Measurements from ENCODE around the gene C4A.

DNA sequence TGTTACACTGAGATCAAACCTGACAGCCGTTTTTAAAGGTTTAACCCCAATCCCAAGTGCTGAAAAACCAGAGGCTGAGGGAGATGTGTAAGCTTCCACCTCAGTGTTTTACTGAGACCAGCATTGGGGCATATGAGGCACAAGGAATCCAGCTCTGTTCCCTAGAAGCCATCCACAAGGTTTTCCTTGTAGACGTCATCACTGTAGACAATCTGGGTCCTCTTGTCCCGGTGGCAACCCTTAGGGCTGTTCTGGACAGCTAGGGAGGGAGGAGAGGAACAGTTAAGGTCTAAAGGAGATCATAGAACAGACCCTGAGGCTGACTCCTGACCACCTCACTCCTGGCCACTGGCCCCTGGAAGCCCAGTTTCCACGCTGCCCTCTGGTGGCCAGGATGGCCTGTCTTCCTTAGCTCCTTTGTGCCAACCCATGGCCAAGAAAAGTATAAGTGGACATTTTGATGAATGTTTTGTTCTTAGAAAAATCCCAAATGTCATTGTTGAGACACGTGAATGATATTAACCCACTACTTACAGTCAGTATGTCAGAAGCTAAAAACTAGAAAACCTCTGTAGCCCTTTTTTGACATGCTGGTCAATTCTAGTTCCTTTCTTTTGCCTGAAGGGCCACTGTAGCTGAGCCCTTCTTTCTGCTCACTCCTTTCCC, 29.6 kb upstream of the C4A start:
- TF ChIP-seq, protein P1, sequence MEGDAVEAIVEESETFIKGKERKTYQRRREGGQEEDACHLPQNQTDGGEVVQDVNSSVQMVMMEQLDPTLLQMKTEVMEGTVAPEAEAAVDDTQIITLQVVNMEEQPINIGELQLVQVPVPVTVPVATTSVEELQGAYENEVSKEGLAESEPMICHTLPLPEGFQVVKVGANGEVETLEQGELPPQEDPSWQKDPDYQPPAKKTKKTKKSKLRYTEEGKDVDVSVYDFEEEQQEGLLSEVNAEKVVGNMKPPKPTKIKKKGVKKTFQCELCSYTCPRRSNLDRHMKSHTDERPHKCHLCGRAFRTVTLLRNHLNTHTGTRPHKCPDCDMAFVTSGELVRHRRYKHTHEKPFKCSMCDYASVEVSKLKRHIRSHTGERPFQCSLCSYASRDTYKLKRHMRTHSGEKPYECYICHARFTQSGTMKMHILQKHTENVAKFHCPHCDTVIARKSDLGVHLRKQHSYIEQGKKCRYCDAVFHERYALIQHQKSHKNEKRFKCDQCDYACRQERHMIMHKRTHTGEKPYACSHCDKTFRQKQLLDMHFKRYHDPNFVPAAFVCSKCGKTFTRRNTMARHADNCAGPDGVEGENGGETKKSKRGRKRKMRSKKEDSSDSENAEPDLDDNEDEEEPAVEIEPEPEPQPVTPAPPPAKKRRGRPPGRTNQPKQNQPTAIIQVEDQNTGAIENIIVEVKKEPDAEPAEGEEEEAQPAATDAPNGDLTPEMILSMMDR (tag by site-specific recombination; IDR thresholded peaks at IDR 0.05) = peak; percentile 77
- TF ChIP-seq ZEB2 (tag by site-specific recombination; IDR thresholded peaks at IDR 0.05) = no peak
- TF ChIP-seq, protein P2, sequence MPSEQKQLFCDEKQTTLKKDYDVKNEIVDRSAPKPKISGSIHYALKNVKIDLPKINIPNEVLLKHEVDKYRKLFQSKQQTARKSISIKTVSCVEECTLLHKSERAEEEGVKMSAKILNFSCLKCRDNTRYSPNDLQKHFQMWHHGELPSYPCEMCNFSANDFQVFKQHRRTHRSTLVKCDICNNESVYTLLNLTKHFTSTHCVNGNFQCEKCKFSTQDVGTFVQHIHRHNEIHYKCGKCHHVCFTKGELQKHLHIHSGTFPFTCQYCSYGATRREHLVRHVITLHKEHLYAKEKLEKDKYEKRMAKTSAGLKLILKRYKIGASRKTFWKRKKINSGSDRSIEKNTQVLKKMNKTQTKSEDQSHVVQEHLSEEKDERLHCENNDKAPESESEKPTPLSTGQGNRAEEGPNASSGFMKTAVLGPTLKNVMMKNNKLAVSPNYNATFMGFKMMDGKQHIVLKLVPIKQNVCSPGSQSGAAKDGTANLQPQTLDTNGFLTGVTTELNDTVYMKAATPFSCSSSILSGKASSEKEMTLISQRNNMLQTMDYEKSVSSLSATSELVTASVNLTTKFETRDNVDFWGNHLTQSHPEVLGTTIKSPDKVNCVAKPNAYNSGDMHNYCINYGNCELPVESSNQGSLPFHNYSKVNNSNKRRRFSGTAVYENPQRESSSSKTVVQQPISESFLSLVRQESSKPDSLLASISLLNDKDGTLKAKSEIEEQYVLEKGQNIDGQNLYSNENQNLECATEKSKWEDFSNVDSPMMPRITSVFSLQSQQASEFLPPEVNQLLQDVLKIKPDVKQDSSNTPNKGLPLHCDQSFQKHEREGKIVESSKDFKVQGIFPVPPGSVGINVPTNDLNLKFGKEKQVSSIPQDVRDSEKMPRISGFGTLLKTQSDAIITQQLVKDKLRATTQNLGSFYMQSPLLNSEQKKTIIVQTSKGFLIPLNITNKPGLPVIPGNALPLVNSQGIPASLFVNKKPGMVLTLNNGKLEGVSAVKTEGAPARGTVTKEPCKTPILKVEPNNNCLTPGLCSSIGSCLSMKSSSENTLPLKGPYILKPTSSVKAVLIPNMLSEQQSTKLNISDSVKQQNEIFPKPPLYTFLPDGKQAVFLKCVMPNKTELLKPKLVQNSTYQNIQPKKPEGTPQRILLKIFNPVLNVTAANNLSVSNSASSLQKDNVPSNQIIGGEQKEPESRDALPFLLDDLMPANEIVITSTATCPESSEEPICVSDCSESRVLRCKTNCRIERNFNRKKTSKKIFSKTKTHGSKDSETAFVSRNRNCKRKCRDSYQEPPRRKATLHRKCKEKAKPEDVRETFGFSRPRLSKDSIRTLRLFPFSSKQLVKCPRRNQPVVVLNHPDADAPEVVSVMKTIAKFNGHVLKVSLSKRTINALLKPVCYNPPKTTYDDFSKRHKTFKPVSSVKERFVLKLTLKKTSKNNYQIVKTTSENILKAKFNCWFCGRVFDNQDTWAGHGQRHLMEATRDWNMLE (tag by site-specific recombination; conservative IDR thresholded peaks at IDR 0.05; ENCODE audit: low read depth) = no peak
- no peak for TF ChIP-seq GLIS2 (tag by site-specific recombination; IDR thresholded peaks at IDR 0.05)
- no peak for TF ChIP-seq ZNF473 (tag by site-specific recombination; IDR thresholded peaks at IDR 0.05)
- no peak for TF ChIP-seq MZF1 (tag by site-specific recombination; IDR thresholded peaks at IDR 0.05; ENCODE audit: borderline replicate concordance)
- TF ChIP-seq SCRT1 (tag by site-specific recombination; IDR thresholded peaks at IDR 0.05; ENCODE audit: borderline replicate concordance) = no peak
- TF ChIP-seq ZNF274 (IDR thresholded peaks at IDR 0.05; ENCODE audit: low read length) = no peak
- no peak for TF ChIP-seq ZNF274 (tag by site-specific recombination; IDR thresholded peaks at IDR 0.05; ENCODE audit: borderline replicate concordance)
- TF ChIP-seq ZNF549 (tag by site-specific recombination; IDR thresholded peaks at IDR 0.05) = no peak
- no peak for TF ChIP-seq ZNF394 (tag by site-specific recombination; IDR thresholded peaks at IDR 0.05; ENCODE audit: borderline replicate concordance)
- no peak for TF ChIP-seq ZBTB20 (tag by site-specific recombination; IDR thresholded peaks at IDR 0.05)
- no peak for TF ChIP-seq YY2 (tag by site-specific recombination; IDR thresholded peaks at IDR 0.05)
- TF ChIP-seq, protein P3, sequence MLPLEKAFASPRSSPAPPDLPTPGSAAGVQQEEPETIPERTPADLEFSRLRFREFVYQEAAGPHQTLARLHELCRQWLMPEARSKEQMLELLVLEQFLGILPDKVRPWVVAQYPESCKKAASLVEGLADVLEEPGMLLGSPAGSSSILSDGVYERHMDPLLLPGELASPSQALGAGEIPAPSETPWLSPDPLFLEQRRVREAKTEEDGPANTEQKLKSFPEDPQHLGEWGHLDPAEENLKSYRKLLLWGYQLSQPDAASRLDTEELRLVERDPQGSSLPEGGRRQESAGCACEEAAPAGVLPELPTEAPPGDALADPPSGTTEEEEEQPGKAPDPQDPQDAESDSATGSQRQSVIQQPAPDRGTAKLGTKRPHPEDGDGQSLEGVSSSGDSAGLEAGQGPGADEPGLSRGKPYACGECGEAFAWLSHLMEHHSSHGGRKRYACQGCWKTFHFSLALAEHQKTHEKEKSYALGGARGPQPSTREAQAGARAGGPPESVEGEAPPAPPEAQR (tag by site-specific recombination; IDR thresholded peaks at IDR 0.05) = no peak

Measured in HEK293 (cell line).